Heart left ventricle (tissue), 16 donors: ENCODE measurements around the gene RALGAPA1. TPM values are rescaled to one million over a fixed set of nuclear protein-coding genes. Genes with fewer than 3 reads are reported as not detected.

ENCODE experiments used
- ATAC-seq, 4 donors: fragments of 200-7000 bp; cut with Tn5 transposase; one replicate each; pipeline ENCODE4 v1.9.1; 2020 to 2022; ENCODE audit warnings: moderate library complexity in 4 of 4, mild to moderate bottlenecking in 3 of 4, moderate number of reproducible peaks in 1 of 4
- DNase-seq, 5 donors: peaks; one replicate each; pipeline ENCODE4 v3.0.0-alpha.2; 2020
- H3K27ac ChIP-seq, 12 donors: fragments of 200-600 bp; sonication (generic) in 4 of 12; one replicate each; pipeline versions ENCODE4 v1.5.0 to v1.8.0; 2016 to 2022; ENCODE audit warnings: mild to moderate bottlenecking in 2 of 12
- H3K27me3 ChIP-seq, 9 donors: fragments of 200-600 bp; sonication (generic) in 2 of 9; one replicate each; pipeline versions ENCODE4 v1.5.1 to v1.8.0; 2016 to 2022; ENCODE audit warnings: mild to moderate bottlenecking in 3 of 9
- H3K36me3 ChIP-seq, 9 donors: fragments of 200-600 bp; sonication (generic) in 2 of 9; one replicate each; pipeline versions ENCODE4 v1.5.0 to v1.8.0; 2018 to 2022; ENCODE audit warnings: mild to moderate bottlenecking in 2 of 9
- H3K4me1 ChIP-seq, 12 donors: fragments of 200-600 bp; sonication (generic) in 4 of 12; one replicate each; pipeline versions ENCODE4 v1.5.0 to v1.8.0; 2016 to 2022; ENCODE audit warnings: mild to moderate bottlenecking in 3 of 12
- H3K4me3 ChIP-seq, 12 donors: fragments of 200-600 bp; sonication (generic) in 4 of 12; one replicate each; pipeline versions ENCODE4 v1.5.0 to v1.8.0; 2017 to 2022; ENCODE audit warnings: mild to moderate bottlenecking in 9 of 12, moderate library complexity in 4 of 12
- H3K9me3 ChIP-seq, 12 donors: fragments of 200-600 bp; sonication (generic) in 4 of 12; one replicate each; pipeline versions ENCODE4 v1.5.0 to v1.8.0; 2016 to 2022; ENCODE audit warnings: mild to moderate bottlenecking in 1 of 12
- POLR2A ChIP-seq, 2 donors: fragments of 450-650 bp; IDR thresholded peaks; one replicate each; pipeline ENCODE4 v1.6.1; 2017; ENCODE audit warnings: antibody characterized with exemption in 2 of 2, mild to moderate bottlenecking in 2 of 2, moderate library complexity in 2 of 2
- WGBS, 4 donors: extraction: QIAGEN DNeasy Blood & Tissue Kit in 2 of 4; methylation state at CpG; one replicate each; pipeline versions ENCODE4 v1.1.5 to v1.1.7; 2013 to 2018; 5-methylcytosine and 5-hydroxymethylcytosine counted together
- intact Hi-C, 10 donors: fragments of 100-400 bp; cut with DNase I; formaldehyde crosslinking; loops; one replicate each; pipeline versions ENCODE4 v1.11.1 to v1.14.2; 2022
- polyA plus RNA-seq, 2 donors: library from polyadenylated mRNA; stranded (reverse); fragments of 200-250 nt; gene quantifications; one replicate each; pipeline ENCODE4 v1.2.3, GENCODE V29; 2013
- total RNA-seq, 9 donors: library from RNA; depleted of rRNA in 2 of 9; stranded (reverse); fragments of >200 nt in 2 of 9; fragmentation: NEBNext Ultra II Directional in 3 of 9; extraction: Animal tissue kit (Norgen Biotek cat#: 25700) in 3 of 9; gene quantifications; one replicate each; pipeline versions ENCODE4 v1.1.0 to v1.2.4, GENCODE V29; 2016 to 2023
- TF ChIP-seq, protein P1 (sequence below), 12 donors: fragments of 200-600 bp; sonication (generic) in 4 of 12; IDR thresholded peaks; one replicate each; pipeline versions ENCODE4 v1.5.0 to v1.8.0; 2018 to 2022; ENCODE audit warnings: antibody characterized with exemption in 12 of 12, mild to moderate bottlenecking in 5 of 12
- donor health status: ischemic (EF 13 %, LVEDD 7.1; RV severe dilation, severe dysfunction).
- donor health status: healthy with polysubstance abuse.
- donor health status: DM: no; HTN: yes; CAD: no.
- donor health status: DM: no; HTN: no; CAD: no.
- donor health status: ischemic (EF 25% LVEDD 6.9; RV normal size, moderate dysfunction).
- donor health status: ischemic (EF 25% LVEDD 5.7; RV mildly dilated, moderate dysfunction).
- donor health status: healthy.
- donor health status: DM: yes; HTN: yes; CAD: no.
- donor health status: ischemic (EF 35%, LVEDD 5.7; RV mildly dilated, moderate dysfunction).
- donor health status: nonischemic (EF 11% LVEDD 7.7; RV severe dilation, severe dysfunction).
- donor health status: DM: yes; HTN: yes; CAD: no.
- donor health status: PGD.
- donor health status: ischemic (EF 29% LVEDD 5.4; RV normal size, mild dysfunction).
- donor health status: nonischemic (EF 23%, LVEDD 6.1; RV moderate dilation, normal function).

The RALGAPA1 gene
- total and polyA plus RNA-seq, 11 donors: 9.9 to 43.0 (median 27.8) TPM

DNA sequence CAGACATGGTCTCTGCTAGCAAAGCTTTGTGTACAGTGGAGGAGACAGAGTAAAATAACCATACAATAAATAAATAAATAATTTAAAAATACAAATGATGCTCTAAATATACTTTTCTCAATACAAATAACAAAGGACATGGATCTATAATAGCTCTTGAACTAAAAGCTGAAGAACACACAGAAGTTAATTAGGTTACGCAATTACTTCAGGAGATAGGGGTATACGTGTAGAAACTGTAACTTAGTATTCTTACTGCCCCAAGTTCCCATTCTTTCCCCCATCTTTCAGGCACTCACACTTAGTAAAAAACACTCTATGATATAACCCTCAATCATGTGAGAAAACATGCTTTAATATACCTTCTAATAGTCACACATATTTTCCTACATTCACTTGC lies 231.0 kb downstream of the RALGAPA1 start:
- TF ChIP-seq, protein P1, sequence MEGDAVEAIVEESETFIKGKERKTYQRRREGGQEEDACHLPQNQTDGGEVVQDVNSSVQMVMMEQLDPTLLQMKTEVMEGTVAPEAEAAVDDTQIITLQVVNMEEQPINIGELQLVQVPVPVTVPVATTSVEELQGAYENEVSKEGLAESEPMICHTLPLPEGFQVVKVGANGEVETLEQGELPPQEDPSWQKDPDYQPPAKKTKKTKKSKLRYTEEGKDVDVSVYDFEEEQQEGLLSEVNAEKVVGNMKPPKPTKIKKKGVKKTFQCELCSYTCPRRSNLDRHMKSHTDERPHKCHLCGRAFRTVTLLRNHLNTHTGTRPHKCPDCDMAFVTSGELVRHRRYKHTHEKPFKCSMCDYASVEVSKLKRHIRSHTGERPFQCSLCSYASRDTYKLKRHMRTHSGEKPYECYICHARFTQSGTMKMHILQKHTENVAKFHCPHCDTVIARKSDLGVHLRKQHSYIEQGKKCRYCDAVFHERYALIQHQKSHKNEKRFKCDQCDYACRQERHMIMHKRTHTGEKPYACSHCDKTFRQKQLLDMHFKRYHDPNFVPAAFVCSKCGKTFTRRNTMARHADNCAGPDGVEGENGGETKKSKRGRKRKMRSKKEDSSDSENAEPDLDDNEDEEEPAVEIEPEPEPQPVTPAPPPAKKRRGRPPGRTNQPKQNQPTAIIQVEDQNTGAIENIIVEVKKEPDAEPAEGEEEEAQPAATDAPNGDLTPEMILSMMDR (IDR thresholded peaks at IDR 0.05): no peak
- TF ChIP-seq POLR2A (IDR thresholded peaks at IDR 0.05): no peak

DNA sequence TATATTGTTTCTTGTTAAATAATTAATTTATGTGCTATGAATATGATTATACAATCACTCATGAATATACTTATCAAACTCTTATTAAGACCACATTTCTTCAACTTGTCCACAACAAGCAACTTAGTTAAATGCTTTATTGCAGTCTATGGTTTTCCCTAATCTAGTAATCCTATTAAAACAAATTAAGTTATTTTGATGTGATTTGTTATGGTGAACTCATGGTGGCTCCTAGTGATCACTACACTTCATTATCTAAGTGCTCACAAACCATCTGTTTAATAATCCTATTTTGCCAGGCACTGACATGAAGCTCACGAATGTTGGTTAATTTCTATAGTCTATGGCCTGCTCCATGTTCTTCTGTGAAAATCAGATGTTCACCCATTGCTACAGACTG lies 232.2 kb downstream of the RALGAPA1 start:
- WGBS, 4 donors: 94 to 100% (median 98%) methylated on average over 1 of the region's 1 CpG
- H3K27ac ChIP-seq: no peak overlapping the region
- DNase-seq (no peak), ATAC-seq (no peak)
- H3K9me3 ChIP-seq: no peaks in the 10 kb centered on the region
- no peak overlapping the region for H3K4me3 ChIP-seq
- H3K36me3 ChIP-seq: peaks cover 0 to 26% (median 0%) of the 10 kb centered on the region in 9 donors
- TF ChIP-seq, protein P1 (IDR thresholded peaks at IDR 0.05): no peak
- TF ChIP-seq POLR2A (IDR thresholded peaks at IDR 0.05): no peak
- H3K27me3 ChIP-seq: no peaks in the 10 kb centered on the region
- intact Hi-C loops: no loop called here
- H3K4me1 ChIP-seq: peaks cover 0 to 5% (median 0%) of the 10 kb centered on the region in 12 donors

More for the DNA sequence above, 231.0 kb downstream of the RALGAPA1 start:
- H3K27ac ChIP-seq: no peak overlapping the region
- DNase-seq (no peak), ATAC-seq (no peak)
- no peaks in the 10 kb centered on the region for H3K9me3 ChIP-seq
- H3K27me3 ChIP-seq: no peaks in the 10 kb centered on the region
- H3K4me3 ChIP-seq: no peak overlapping the region
- WGBS, 4 donors: 85 to 90% (median 86%) methylated on average over 2 of the region's 2 CpGs
- intact Hi-C loops: no loop called here
- H3K4me1 ChIP-seq: peaks cover 0 to 5% (median 0%) of the 10 kb centered on the region in 12 donors
- peaks cover 0 to 15% (median 0%) of the 10 kb centered on the region in 9 donors for H3K36me3 ChIP-seq

DNA sequence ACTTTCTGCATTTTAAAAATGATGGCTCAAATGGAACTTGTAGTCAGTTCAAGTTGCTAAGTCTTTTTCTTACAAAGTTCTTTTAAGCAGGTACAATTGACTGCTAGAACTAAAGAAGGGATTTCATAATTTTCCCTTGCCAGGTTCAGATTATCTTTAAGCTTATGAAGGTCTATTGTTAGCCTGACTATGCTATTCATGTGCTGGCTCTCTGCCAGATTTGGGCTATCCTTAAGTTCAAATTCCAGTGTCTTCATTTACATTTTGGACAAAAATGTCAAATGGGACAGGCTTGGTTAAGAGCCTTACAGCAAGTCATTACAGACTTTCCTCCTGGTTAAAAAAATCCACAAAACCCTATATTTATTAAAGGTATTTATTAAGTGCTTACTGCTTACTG lies 232.8 kb downstream of the RALGAPA1 start:
- no peak for DNase-seq
- Histone ChIP-seq H3K4me1 (peaks cover 0 to 5% (median 0%) of the 10 kb centered on the region in 12 donors), H3K4me3 (no peak overlapping the region), H3K36me3 (peaks cover 0 to 24% (median 0%) of the 10 kb centered on the region in 9 donors), H3K9me3 (no peaks in the 10 kb centered on the region), H3K27me3 (no peaks in the 10 kb centered on the region), H3K27ac (no peak overlapping the region)
- intact Hi-C loops: no loop called here
- ATAC-seq: no peak
- TF ChIP-seq POLR2A (IDR thresholded peaks at IDR 0.05): no peak
- TF ChIP-seq, protein P1 (IDR thresholded peaks at IDR 0.05): no peak

DNA sequence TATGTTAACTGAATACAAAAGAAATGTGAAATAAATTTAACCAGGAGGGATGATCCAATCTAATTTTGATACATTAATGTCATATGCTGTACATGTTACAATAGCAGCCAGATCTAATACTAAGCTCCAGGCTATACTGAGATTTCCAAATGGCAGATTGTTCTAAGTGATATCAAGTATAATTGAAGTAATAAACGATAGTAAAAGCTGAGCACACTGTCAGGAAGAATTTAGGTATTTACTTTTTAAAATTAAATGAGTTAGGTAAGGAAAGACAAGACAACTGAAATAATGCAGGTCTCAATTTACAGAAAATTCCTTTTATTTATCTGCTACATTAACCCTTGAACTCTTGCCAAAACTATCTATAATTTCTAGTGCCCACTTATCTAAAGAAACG lies 235.2 kb downstream of the RALGAPA1 start:
- Histone ChIP-seq H3K27me3 (no peaks in the 10 kb centered on the region), H3K4me1 (peaks cover 0 to 5% (median 0%) of the 10 kb centered on the region in 12 donors), H3K9me3 (no peaks in the 10 kb centered on the region), H3K27ac (no peak overlapping the region), H3K36me3 (peaks cover 0 to 34% (median 4%) of the 10 kb centered on the region in 9 donors), H3K4me3 (no peak overlapping the region)
- intact Hi-C loops: no loop called here
- DNase-seq: no peak
- WGBS, 4 donors: 66 to 77% (median 70%) methylated on average over 2 of the region's 2 CpGs
- TF ChIP-seq POLR2A (IDR thresholded peaks at IDR 0.05): no peak
- TF ChIP-seq, protein P1 (IDR thresholded peaks at IDR 0.05): no peak
- ATAC-seq: no peak
